ENCODE measurements around the gene FRY.
A peak's percentile ranks its signal among the peaks of the same experiment; 100 is the strongest.

The FRY gene

DNA sequence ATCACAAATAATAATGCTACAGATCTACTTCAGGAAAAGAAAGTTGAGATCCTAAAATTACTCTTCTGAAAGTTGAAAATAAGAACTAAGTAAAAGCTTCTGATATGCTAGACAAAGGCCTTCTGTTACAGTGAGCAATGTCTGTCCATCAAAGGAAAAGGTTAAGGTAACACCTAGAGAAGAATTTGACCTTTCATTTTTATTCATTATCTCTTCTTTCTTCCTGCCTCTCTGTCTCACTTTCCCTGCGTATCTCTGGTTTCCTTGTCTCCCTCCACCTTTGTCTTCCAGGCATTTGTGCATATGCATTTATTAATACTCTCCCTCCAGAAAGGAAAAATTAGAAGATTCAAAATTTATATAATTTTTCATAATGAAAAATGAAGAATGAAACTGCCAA, 234.6 kb downstream of the FRY start:
- DNase-seq = no peak

- DNase-seq = peak; percentile 36 to 56
Measured at GRCh38 chr13:32267836-32268439, 236.4 kb downstream of the FRY start.

DNA sequence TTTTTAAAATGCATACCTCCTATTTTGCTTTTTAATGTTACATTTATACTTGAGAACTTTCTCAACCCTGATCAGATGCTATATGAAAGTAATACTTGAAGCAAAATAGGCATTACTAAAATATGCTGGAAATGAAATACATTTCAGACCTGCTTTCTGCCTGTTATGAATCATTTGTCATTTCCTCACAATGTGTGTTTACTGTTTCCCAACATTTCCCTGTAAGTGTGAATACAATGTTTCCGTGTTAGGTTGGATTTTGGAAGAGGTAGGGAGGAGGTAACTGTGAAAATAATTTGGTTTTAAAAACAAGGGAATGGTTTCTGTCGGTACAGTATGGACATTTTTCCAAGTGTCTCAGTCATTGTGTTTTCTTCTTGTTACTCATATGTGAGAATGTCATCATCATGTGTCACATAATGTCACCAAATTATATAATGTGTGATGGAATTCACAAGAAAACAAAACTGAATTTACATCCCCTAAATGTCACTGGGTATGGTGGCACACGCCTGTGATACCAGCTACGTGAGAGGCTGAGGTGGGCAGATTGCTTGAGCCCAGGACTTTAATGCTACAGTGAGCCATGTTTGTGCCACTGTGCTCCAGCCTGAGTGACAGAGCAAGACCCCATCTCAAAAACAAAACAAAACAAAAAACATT, 240.6 kb downstream of the FRY start:
- DNase-seq = no peak

DNA sequence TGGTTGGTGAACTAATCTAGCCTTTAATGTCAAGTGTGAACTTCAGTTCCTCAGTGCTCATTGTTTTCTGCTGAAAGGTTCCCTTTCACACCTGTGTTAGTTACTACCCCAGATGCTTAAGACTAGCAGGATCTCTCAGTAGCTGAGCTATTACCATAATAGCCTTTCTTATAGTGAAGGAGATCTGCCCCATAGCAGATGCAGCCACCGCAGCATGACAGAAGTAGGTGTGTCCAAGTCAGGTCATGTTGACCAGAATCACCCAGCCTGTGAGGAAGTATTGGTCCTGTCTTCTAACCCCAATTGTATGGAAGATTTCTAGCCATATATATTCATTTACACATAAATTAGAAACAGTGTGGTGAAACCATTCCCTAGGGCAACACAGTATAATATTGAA, 246.3 kb downstream of the FRY start:
- no peak for DNase-seq

DNA sequence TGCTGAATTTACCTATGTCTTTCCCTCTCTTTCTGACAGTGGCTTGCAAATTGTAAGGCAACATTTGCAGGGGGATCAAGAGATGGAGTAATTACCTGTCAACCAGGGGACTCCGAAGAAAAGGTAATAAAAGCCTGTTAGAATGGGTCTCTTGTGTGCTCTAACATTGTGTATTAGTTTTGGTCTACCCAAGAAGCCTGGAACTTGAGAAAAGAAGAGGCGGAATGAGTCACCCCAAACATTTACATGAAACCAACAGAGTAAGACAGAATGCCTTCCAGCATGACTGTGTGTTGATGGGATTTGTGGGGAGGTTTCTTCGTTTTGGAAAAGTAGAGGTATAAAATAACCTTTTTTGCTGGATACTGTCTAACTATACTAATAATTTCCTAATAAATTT, 246.9 kb downstream of the FRY start:
- DNase-seq = no peak

DNA sequence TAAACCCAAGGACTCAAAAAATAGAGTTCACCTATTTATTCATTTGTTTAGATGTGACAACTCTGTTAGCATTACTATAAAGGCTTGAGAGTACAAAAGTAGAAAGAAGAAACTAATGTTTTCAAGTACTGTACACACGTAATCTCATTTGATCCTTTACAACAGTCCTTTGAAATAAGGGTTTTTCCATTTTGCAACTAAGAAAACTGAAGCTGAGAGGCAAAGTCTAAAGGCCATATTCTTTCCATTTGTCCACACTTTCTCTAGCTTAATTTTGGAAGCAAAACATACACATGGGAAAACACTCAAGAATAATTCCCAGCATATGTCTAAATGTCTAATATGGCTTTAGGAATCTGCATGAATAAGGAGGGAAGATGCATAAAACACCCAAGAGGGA, 249.5 kb downstream of the FRY start:
- DNase-seq = no peak

DNA sequence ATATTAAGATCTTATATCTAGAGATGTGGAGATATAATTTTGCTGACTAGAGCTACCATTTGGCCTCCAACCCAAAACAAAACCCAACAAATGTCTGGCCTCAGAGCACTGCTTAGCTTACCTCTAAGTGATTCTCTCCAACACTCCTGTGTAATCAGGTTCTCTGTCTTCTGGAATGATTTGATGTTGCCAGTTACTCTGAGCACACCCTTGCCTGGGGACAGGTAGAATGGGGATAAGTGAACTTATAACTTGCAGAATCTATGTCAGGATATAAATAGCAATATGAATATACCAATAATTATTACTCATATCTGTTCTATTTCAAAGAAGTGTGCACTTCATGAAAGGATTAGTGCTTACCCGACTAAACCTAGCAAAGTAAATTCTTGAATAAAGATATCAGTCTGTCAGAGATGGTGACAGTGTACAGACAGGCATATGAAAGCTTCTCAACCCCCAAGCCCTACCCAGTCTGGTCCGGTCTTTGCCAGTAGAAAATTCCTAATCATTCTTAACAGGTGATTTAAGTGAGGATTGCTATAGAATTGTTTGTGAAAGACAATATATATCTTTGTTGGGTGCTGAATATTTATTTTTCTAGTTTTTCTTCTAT, 250.6 kb downstream of the FRY start:
- no peak for DNase-seq

- DNase-seq = no peak
Measured at GRCh38 chr13:32284927-32285632, 253.5 kb downstream of the FRY start.

GRCh38 chr13:32285633-32285965, 254.0 kb downstream of the FRY start:
- DNase-seq = no peak

DNA sequence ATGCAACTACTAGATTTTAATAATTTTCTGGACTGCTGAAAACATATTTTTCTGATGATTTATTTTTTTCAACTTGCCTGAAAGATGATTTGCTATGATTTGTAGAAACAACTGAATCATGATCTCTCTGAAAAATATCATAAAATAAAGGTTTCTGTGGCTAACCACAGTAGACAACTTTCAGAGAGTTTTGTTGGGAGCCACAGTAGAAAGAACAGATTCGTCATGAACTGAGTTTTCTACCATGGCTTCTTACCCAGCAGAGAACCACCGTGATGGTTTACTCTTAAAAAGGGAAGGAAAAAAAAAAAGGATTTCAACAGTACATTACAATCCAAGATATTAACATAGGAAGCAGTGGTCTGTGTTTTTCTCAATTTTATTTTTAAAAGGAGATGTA, 265.6 kb downstream of the FRY start:
- no peak for DNase-seq

- DNase-seq = no peak
Measured at GRCh38 chr13:32298695-32299094, 267.1 kb downstream of the FRY start.

GRCh38 chr13:32299893-32300292, 268.3 kb downstream of the FRY start:
- DNase-seq = no peak

DNA sequence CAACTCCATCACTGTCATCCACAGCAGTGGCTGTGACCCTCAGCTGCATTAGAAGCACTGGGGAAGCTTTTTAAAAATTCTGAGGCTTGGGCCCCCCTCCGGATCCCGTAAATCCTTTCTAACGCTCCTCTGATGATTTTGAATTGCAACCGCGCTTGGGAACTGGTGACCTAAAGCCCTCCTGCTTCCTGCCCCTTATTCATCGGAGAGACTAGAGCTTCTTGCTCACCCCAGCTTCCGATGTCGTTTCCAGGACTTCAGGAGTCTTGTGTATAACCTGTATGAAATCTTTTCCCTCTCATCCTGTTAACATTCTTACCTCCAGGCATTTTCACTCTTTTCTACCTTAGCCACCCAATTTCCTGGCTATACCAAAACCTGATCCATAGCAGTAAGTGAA, 268.8 kb downstream of the FRY start:
- no peak for DNase-seq

GRCh38 chr13:32300920-32301319, 269.3 kb downstream of the FRY start:
- DNase-seq = no peak

DNA sequence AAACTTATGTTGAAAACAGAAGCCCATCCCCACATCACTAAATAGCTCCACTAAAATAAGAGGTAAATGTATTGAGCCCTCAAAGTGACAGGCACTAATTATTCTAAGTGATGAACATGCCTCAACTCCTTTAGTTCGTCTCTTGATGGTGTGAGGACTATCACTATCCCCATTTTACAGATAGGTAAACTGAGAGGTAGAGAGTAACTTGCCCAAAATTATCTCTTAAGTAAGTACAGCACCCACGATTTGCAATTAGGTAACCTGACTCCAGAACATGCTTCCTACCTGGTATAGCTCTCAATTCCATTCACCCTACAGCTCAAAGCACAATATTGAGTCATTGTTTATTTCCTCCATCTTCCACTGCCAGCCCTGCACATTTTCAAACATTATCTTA, 270.9 kb downstream of the FRY start:
- DNase-seq = no peak

GRCh38 chr13:32305646-32306045, 274.1 kb downstream of the FRY start:
- no peak for DNase-seq

DNA sequence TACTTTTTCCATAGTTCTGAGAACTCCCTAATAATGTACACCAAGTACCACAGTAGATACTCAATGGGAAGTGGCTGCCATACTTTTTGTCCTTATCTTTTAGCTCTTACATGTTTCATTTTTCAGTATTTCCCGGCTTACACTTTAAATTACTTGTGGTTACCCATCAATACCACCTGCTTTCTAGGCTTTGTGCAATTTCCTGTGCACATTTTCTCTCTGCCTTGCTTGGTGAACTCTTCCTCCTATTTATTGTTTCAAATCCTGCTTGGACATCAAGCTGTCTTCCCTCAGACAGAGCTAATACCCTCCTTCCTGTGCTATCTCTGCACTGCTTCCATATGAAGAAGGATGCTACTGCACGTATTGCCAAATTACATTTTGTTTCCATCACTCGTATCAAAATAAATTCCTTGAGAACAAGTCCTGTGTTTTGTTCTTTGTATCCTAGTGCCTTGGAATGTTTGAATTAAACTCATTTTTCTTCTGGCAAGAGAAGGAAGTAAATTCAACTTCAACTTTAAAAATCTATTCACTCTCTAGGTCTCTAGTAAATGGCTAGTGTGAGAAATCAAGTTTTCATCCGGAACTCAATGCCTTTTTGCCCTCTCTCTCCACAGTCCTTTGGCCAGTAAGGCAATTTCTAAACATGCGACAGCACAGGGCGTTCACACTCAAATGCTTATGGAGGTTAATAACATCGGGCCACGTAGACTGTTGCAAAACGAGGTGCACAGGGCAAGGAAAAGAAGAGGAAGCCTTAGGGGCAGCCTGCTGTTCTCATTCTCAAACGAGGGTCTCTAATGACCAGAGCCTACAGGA, 277.9 kb downstream of the FRY start:
- DNase-seq = no peak

- DNase-seq = peak; percentile 27 to 68
Measured at GRCh38 chr13:32310134-32310706, 278.6 kb downstream of the FRY start.

DNA sequence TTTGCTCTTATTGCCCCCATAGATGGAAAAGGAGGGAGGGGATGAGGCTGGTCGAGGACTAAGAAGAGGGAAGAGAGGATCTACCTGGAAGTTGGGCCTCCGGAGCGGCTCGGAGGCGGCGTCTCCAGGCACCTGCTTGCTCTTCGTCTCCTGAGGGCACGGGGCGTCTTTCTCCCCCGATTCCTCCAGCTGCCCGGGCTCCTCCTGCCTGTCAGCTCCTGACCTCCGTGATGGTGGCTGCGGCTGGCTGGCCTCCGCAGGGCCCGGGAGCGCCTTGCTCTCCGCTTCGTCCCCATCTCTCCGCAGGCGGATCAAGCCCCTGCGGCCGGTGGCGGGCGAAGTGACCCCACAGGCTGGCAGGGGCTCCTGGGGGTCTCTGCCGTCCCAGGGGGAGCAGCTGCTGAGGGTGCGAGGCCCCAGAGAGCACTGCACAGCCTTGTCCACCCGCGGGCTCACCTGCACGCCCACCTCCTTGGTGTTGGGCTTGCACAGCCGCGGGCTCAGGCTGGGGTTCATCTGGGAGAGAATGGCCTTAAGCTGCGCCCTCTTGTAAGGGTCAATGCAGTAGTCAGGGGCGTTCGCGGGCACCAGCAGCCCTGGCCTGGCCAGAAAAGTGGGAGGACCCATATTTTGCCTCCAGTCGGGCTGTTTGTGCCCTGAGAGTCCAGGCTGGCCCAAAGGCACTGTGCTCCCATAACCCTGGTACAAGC, 279.8 kb downstream of the FRY start:
- DNase-seq = no peak

DNA sequence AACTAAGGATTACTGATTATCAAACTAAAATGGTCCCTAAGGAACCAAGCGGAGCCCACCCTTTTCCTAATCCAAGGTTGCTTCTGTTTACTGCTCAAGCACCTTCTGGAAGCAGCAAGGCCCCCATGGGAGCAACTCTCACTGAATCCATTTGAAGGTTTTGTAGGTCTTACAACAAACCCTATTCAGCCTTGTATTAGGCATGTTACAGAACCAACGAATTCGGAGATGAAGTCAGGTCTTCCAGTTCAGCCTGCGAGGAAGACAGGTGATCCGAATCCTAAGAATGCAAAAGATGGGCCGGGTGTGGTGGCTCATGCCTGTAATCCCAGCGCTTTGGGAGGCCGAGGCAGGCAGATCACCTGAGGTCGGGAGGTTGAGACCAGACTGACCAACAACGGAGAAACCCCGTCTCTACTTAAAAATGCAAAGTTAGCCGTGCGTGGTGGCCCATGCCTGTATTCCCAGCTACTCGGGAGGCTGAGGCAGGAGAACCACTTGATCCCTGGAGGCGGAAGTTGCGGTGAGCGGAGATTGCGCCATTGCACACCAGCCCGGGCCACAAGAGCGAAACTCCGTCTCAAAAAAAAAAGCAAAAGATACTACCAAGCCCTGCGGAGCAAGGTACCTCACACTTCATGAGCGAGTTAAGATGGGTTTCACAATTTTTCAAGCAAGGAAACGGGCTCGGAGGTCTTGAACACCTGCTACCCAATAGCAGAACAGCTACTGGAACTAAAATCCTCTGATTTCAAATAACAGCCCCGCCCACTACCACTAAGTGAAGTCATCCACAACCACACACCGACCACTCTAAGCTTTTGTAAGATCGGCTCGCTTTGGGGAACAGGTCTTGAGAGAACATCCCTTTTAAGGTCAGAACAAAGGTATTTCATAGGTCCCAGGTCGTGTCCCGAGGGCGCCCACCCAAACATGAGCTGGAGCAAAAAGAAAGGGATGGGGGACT, 283.0 kb downstream of the FRY start:
- peak; percentile 80 to 84 for DNase-seq

Measured in CD4-positive, alpha-beta T cell treated with Interleukin-4 for 1 hour (primary cell).